ENCODE data around the gene GPR162. TPM values are rescaled to one million over a fixed set of nuclear protein-coding genes. Genes with fewer than 3 reads are reported as not detected.

The GPR162 gene
- total and polyA plus RNA-seq, 7 donors, result 1.2 to 16.1 (median 7.3) TPM

DNA sequence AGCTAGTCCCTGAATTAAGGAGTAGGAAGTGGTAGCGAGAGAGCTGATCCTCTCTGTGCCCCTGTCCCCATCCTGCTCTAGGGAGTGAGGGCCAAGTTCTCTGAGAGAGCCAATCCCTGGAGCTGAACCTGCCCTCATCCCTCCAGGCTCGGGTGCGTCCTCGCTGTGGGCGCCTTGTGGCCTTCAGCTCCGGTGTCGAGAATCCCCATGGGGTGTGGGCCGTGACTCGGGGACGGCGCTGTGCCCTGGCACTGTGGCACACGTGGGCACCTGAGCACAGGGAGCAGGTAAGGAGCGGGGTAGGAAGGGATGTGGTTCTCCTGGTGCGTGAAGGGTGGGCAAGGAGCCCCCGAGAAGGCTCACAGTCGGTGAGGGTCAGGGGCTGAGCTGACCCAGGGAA, 17.2 kb downstream of the GPR162 start:
- DNase-seq, result no peak
- H3K27me3 ChIP-seq, result no peaks in the 10 kb centered on the region
- H3K27ac ChIP-seq, result no peak overlapping the region
- intact Hi-C loops (cut with DNase I), result no loop called here
- H3K9me3 ChIP-seq, result no peaks in the 10 kb centered on the region
- WGBS, 2 donors, result 92 to 96% methylated on average over 16 of the region's 16 CpGs
- H3K4me3 ChIP-seq, result no peak overlapping the region
- no peaks in the 10 kb centered on the region for H3K4me1 ChIP-seq
- peaks cover 0 to 50% (median 2%) of the 10 kb centered on the region in 4 donors for H3K36me3 ChIP-seq
- TF ChIP-seq, protein P1, sequence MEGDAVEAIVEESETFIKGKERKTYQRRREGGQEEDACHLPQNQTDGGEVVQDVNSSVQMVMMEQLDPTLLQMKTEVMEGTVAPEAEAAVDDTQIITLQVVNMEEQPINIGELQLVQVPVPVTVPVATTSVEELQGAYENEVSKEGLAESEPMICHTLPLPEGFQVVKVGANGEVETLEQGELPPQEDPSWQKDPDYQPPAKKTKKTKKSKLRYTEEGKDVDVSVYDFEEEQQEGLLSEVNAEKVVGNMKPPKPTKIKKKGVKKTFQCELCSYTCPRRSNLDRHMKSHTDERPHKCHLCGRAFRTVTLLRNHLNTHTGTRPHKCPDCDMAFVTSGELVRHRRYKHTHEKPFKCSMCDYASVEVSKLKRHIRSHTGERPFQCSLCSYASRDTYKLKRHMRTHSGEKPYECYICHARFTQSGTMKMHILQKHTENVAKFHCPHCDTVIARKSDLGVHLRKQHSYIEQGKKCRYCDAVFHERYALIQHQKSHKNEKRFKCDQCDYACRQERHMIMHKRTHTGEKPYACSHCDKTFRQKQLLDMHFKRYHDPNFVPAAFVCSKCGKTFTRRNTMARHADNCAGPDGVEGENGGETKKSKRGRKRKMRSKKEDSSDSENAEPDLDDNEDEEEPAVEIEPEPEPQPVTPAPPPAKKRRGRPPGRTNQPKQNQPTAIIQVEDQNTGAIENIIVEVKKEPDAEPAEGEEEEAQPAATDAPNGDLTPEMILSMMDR (IDR thresholded peaks at IDR 0.05), result no peak
- TF ChIP-seq POLR2A (IDR thresholded peaks at IDR 0.05), result no peak
- TF ChIP-seq EP300 (IDR thresholded peaks at IDR 0.05), result no peak
- no peak for TF ChIP-seq POLR2AphosphoS5 (IDR thresholded peaks at IDR 0.05)

DNA sequence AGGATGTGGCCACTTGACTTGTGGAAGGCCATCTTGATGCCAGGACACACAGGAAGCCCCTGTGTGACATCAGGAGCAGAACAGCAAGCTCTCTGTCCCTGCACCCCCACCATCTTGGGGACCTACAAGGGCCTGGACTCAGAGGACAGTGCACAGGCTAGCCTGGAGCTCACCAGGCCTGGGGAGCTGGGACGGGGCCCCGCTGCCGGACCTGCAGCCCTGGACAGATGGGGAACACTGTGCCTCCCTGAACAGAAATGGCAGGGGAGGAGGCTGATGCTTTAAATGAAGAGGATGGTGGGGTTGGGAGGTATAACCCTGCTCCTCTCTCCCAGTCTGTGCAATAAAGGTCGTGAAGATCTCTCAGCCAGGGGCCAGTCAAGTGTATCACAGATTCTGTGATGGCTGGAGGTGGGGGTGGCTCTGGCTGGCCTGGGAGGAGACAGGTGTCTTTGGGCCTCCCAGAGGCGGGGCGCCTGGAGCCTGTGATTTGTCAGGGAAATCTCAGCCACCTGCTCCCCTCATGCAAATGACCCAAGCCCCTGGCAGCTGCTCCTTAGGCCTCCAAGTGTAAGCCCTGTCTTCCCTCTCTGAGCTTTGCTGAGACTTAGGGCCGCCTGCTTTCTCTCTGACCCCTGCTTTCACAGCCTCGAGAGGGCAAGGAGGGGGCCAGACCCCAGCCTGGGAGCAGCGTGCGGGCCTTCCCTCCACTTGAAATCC, 18.0 kb downstream of the GPR162 start:
- Histone ChIP-seq H3K4me1 (no peaks in the 10 kb centered on the region), H3K27me3 (no peaks in the 10 kb centered on the region), H3K4me3 (no peak overlapping the region), H3K36me3 (peaks cover 0 to 47% (median 2%) of the 10 kb centered on the region in 4 donors), H3K27ac (no peak overlapping the region), H3K9me3 (no peaks in the 10 kb centered on the region)
- WGBS, 2 donors, result 68 to 74% methylated on average over 10 of the region's 10 CpGs
- no peak for TF ChIP-seq POLR2A (IDR thresholded peaks at IDR 0.05)
- TF ChIP-seq, protein P1 (IDR thresholded peaks at IDR 0.05), result no peak
- no peak for TF ChIP-seq POLR2AphosphoS5 (IDR thresholded peaks at IDR 0.05)
- TF ChIP-seq EP300 (IDR thresholded peaks at IDR 0.05), result no peak
- DNase-seq, result no peak
- intact Hi-C loops (cut with DNase I), result no loop called here

DNA sequence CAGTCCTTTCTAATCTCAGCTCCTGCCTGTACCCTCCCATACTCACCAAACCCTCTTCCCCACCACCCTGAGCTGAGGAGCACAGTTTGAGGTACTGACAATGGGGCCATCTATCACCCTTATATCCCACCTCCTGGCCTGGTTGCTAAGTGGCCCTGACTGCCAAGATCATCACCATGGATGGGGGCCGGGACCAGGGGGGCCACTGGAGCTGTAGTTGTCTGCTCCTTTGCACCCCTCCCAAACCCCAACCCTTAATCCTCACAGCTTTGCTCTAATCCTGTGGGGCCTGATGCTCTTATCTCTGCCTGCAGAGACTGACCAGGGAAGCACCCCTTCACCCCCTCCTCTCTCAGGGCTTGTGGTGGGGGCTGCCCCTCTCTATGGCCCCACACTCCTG, 18.7 kb downstream of the GPR162 start:
- Histone ChIP-seq H3K27me3 (no peaks in the 10 kb centered on the region), H3K27ac (no peak overlapping the region), H3K4me1 (no peaks in the 10 kb centered on the region), H3K4me3 (no peak overlapping the region), H3K9me3 (no peaks in the 10 kb centered on the region), H3K36me3 (peaks cover 0 to 51% (median 4%) of the 10 kb centered on the region in 4 donors)
- no peak for DNase-seq
- intact Hi-C loops (cut with DNase I), result no loop called here
- WGBS, 2 donors, result 78 to 91% methylated on average over 1 of the region's 1 CpG
- TF ChIP-seq EP300 (IDR thresholded peaks at IDR 0.05), result no peak
- TF ChIP-seq POLR2A (IDR thresholded peaks at IDR 0.05), result no peak
- TF ChIP-seq POLR2AphosphoS5 (IDR thresholded peaks at IDR 0.05), result no peak
- TF ChIP-seq, protein P1 (IDR thresholded peaks at IDR 0.05), result no peak

DNA sequence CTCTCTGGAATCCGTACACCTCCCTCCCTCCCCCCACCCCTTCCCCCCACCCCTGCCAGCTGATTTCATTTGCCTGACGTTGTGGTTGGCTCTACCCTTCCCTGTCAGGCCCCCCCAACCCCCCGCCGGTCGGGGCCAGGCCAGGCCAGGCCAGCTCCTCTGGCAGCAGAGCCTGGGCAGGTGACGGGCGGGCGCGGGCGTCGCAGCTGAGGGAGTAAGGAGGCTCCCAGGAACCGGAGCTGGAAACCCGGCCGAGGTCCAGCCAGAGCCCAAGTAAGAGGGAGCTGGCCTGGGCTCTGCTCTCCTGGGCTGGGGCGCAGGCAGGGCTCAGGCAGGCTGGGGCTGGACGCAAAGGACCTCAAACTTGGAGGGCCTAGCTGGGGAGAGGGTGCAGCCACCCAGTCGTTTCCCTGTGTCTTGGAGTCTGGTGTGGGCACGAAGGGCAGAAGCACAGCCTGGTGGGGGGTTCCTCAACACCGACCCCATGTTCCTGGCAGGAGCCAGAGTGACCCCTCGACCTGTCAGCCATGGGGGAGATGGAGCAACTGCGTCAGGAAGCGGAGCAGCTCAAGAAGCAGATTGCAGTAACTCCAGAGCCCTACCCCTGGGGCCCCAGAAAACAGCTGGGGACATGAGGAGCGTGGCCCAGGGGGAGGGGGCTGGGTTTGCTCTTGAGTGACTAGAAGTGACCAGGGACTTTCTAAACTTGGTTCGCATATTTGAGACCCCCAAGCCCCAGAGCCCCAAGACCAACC, 19.3 kb downstream of the GPR162 start, which contains the start of gene GNB3:
Gene GNB3, plus strand, starts transcription at position 165 of the 755 bp plus-strand sequence. Its CDS starts 363 bp downstream, at position 528.
- no peaks in the 10 kb centered on the region for H3K9me3 ChIP-seq
- no peaks in the 10 kb centered on the region for H3K4me1 ChIP-seq
- no peak within 1 kb of the TSS for H3K27ac ChIP-seq
- WGBS, 2 donors, result 71 to 77% methylated on average over 24 of the region's 24 CpGs
- H3K4me3 ChIP-seq, result no peak within 1 kb of the TSS
- no peaks in the 10 kb centered on the region for H3K27me3 ChIP-seq
- intact Hi-C loops (cut with DNase I), result no loop called here
- peaks cover 0 to 57% (median 7%) of the 10 kb centered on the region in 4 donors for H3K36me3 ChIP-seq
- TF ChIP-seq POLR2A (IDR thresholded peaks at IDR 0.05), result no peak
- no peak for TF ChIP-seq EP300 (IDR thresholded peaks at IDR 0.05)
- TF ChIP-seq, protein P1 (IDR thresholded peaks at IDR 0.05), result no peak
- no peak for TF ChIP-seq POLR2AphosphoS5 (IDR thresholded peaks at IDR 0.05)
- DNase-seq, result no peak

All from sigmoid colon (tissue), 7 donors.